GM23248 (cell line): Measurements from ENCODE around the gene NECAB3. TPM values are rescaled to one million over a fixed set of nuclear protein-coding genes. Genes with fewer than 3 reads are reported as not detected.

Experiments
- DNase-seq: peaks from one replicate; pipeline ENCODE4 v3.0.0-alpha.2; 2015
- H2AFZ ChIP-seq: fragments of 200-600 bp; sonication (generic); 2 replicates; pipeline ENCODE4 v1.6.1; 2016; ENCODE audit warnings: antibody characterized with exemption
- H3F3A ChIP-seq: fragments of 200-600 bp; sonication (generic); 2 replicates; pipeline ENCODE4 v1.6.1; 2016; ENCODE audit warnings: mild to moderate bottlenecking, antibody characterized with exemption, mixed run types; ENCODE audit not compliant: insufficient read depth
- H3K27ac ChIP-seq: fragments of 200-600 bp; sonication (generic); 2 replicates; pipeline ENCODE4 v1.5.1; 2016; ENCODE audit warnings: mild to moderate bottlenecking
- H3K27me3 ChIP-seq: fragments of 200-600 bp; sonication (generic); replicated peaks from 2 replicates; pipeline ENCODE4 v1.6.1; 2016; ENCODE audit warnings: mild to moderate bottlenecking; ENCODE audit not compliant: insufficient read depth
- H3K36me3 ChIP-seq: fragments of 200-600 bp; sonication (generic); 2 replicates; pipeline ENCODE4 v1.6.1; 2016; ENCODE audit warnings: low read depth, mild to moderate bottlenecking
- H3K4me1 ChIP-seq: fragments of 200-600 bp; sonication (generic); 2 replicates; pipeline ENCODE4 v1.6.1; 2016; ENCODE audit warnings: mild to moderate bottlenecking; ENCODE audit not compliant: insufficient read depth
- H3K4me2 ChIP-seq: fragments of 200-600 bp; sonication (generic); one replicate; pipeline ENCODE4 v1.6.1; 2016; ENCODE audit warnings: mild to moderate bottlenecking; ENCODE audit not compliant: unreplicated experiment
- H3K4me3 ChIP-seq: fragments of 200-600 bp; sonication (generic); 2 replicates; pipeline ENCODE4 v1.5.1; 2016; ENCODE audit warnings: mild to moderate bottlenecking
- H3K79me2 ChIP-seq: fragments of 200-600 bp; sonication (generic); 2 replicates; pipeline ENCODE4 v1.6.1; 2016; ENCODE audit warnings: mild to moderate bottlenecking; ENCODE audit not compliant: insufficient read depth
- H3K9ac ChIP-seq: fragments of 200-600 bp; sonication (generic); 2 replicates; pipeline ENCODE4 v1.6.1; 2016; ENCODE audit warnings: mild to moderate bottlenecking
- H3K9me2 ChIP-seq: fragments of 200-600 bp; sonication (generic); 2 replicates; pipeline ENCODE4 v1.6.1; 2016; ENCODE audit warnings: mixed run types, mild to moderate bottlenecking, moderate library complexity; ENCODE audit not compliant: insufficient read depth
- H3K9me3 ChIP-seq: fragments of 200-600 bp; sonication (generic); one replicate; pipeline ENCODE4 v1.6.1; 2017; ENCODE audit warnings: low read depth
- H4K20me1 ChIP-seq: fragments of 200-600 bp; sonication (generic); 2 replicates; pipeline ENCODE4 v1.6.0; 2016; ENCODE audit not compliant: insufficient read depth
- EZH2 ChIP-seq: fragments of 200-600 bp; sonication (generic); IDR thresholded peaks from 2 replicates; pipeline ENCODE4 v1.6.1; 2018; ENCODE audit warnings: antibody characterized with exemption, mild to moderate bottlenecking; ENCODE audit not compliant: insufficient read depth, poor library complexity, severe bottlenecking
- EZH2phosphoT487 ChIP-seq: fragments of 200-600 bp; sonication (generic); IDR thresholded peaks from 2 replicates; pipeline ENCODE4 v1.6.1; 2018; ENCODE audit warnings: antibody characterized with exemption, moderate library complexity, mild to moderate bottlenecking, low read depth; ENCODE audit not compliant: insufficient read depth
- WGBS, 2 experiments: methylation state at CpG; one replicate each; pipeline ENCODE4 v1.1.6; 2015 to 2017; ENCODE audit warnings: low lambda C conversion rate in 2 of 2, low coverage in 1 of 2; ENCODE audit errors: missing lambda C conversion rate in 2 of 2; 5-methylcytosine and 5-hydroxymethylcytosine counted together
- in situ Hi-C: fragments of 300-500 bp; cut with MboI; formaldehyde crosslinking; loops from 2 replicates; pipeline ENCODE4 v1.15.0; 2020
- polyA plus RNA-seq: library from polyadenylated mRNA; unstranded; fragments of >200 nt; fragmentation: Nextera tagmentation; extraction: Ambion mirVana; gene quantifications from 2 replicates; pipeline ENCODE4 v1.2.1, GENCODE V29; 2016
- total RNA-seq: library from RNA; depleted of rRNA; stranded (reverse); fragments of >200 nt; shearing (Covaris generic); gene quantifications from 2 replicates; pipeline ENCODE4 v1.2.3, GENCODE V29; 2014

Gene NECAB3
- total and polyA plus RNA-seq, 2 experiments from 2014 or later, result 11.0 to 27.1 TPM

DNA sequence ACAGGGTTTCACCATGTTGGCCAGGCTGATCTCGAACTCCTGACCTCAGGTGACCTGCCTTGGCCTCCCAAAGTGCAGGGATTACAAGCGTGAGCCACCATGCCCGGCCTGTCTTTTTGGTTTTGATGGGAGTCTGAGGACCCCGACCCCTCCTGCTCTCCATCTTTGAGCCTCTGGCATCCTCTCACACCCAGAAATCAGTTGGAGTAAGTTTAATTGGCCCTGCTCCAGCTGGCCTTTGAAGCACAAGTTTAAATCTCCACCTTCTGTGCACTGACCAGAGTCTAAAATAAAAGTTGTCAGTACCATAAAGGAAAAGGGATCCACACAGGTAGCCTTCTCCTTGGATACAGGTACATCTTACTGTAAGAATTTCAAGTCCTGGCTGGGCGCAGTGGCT is 28.0 kb downstream of the NECAB3 start:
- H3K9ac ChIP-seq, result no peak overlapping the region
- H3K4me3 ChIP-seq, result no peak overlapping the region
- no peak overlapping the region for H3K27ac ChIP-seq
- H3K4me1 ChIP-seq, result peaks cover 18% of the 10 kb centered on the region
- no peak overlapping the region for H2AFZ ChIP-seq
- H3K79me2 ChIP-seq, result no peaks in the 10 kb centered on the region
- H3K9me3 ChIP-seq, result no peaks in the 10 kb centered on the region
- in situ Hi-C loops, result loop anchor here (10.0 kb wide), 1 partner anchor 61 kb away; no protein-coding TSS in a partner anchor
- TF ChIP-seq EZH2phosphoT487 (no peak), EZH2 (no peak)
- no peak for DNase-seq
- H4K20me1 ChIP-seq, result no peaks in the 10 kb centered on the region
- H3K27me3 ChIP-seq, result no peaks in the 10 kb centered on the region
- H3K36me3 ChIP-seq, result peaks cover 8% of the 10 kb centered on the region; the same call in 1 of the 2 replicates
- no peaks in the 10 kb centered on the region for H3K9me2 ChIP-seq
- H3F3A ChIP-seq, result peaks cover 15% of the 10 kb centered on the region; the same call in 1 of the 2 replicates
- no peak overlapping the region for H3K4me2 ChIP-seq
- WGBS, 2 experiments, result 93 to 95% methylated on average over 5 of the region's 5 CpGs

DNA sequence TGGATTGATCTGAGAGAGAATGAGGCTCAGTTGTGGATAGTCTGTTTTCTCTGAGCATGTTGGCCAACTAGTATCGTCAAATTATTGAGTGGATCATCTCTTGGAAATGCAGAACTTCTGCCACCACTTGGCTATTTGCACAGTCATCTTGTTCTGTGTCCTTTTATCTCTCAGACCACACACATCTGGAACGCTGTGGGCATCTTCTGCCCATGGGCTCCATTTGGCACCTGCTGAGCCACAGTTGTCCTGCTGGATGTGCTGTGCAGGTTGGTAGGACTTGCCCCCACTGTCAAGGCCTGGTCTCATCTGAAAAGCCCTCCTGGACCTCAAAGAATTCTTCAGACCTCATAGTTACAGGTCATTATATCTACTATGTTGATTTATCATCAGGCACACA is 28.8 kb downstream of the NECAB3 start:
- no peak overlapping the region for H3K9ac ChIP-seq
- no peak for DNase-seq
- H3K4me3 ChIP-seq, result no peak overlapping the region
- peaks cover 11% of the 10 kb centered on the region; the same call in 1 of the 2 replicates for H3K36me3 ChIP-seq
- H3K4me1 ChIP-seq, result peaks cover 18% of the 10 kb centered on the region
- no peaks in the 10 kb centered on the region for H3K27me3 ChIP-seq
- H4K20me1 ChIP-seq, result no peaks in the 10 kb centered on the region
- H3K79me2 ChIP-seq, result no peaks in the 10 kb centered on the region
- peaks cover 15% of the 10 kb centered on the region; the same call in 1 of the 2 replicates for H3F3A ChIP-seq
- 53 to 64% methylated on average over 2 of the region's 2 CpGs for WGBS, 2 experiments
- no peaks in the 10 kb centered on the region for H3K9me3 ChIP-seq
- TF ChIP-seq EZH2 (no peak), EZH2phosphoT487 (no peak)
- no peak overlapping the region for H3K4me2 ChIP-seq
- no peaks in the 10 kb centered on the region for H3K9me2 ChIP-seq
- in situ Hi-C loops, result loop anchor here (10.0 kb wide), 1 partner anchor 61 kb away; no protein-coding TSS in a partner anchor
- H2AFZ ChIP-seq, result no peak overlapping the region
- no peak overlapping the region for H3K27ac ChIP-seq

DNA sequence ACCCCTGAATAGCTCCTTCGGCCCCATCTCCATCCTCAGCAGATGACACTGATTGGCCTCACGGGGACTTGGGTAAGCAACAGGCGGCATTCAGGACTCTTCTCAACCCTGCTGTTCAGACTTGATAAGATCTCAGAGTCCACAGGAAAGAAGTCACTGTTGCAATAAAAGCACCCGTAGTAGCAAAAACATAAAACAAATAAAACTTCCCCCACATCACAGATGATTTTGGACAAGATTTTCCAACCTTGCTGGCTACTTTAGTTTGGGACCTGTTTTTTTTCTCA is 29.2 kb downstream of the NECAB3 start:
- H4K20me1 ChIP-seq, result no peaks in the 10 kb centered on the region
- in situ Hi-C loops, result loop anchor here (10.0 kb wide), 1 partner anchor 60 kb away; no protein-coding TSS in a partner anchor
- WGBS, 2 experiments, result 75 to 76% methylated on average over 4 of the region's 4 CpGs
- TF ChIP-seq EZH2phosphoT487, result no peak
- TF ChIP-seq EZH2, result no peak
- no peaks in the 10 kb centered on the region for H3K9me2 ChIP-seq
- H3K27ac ChIP-seq, result no peak overlapping the region
- H3F3A ChIP-seq, result peaks cover 15% of the 10 kb centered on the region; the same call in 1 of the 2 replicates
- no peak overlapping the region for H3K9ac ChIP-seq
- no peak for DNase-seq
- peaks cover 18% of the 10 kb centered on the region for H3K4me1 ChIP-seq
- no peaks in the 10 kb centered on the region for H3K9me3 ChIP-seq
- no peaks in the 10 kb centered on the region for H3K27me3 ChIP-seq
- no peak overlapping the region for H3K4me3 ChIP-seq
- H3K4me2 ChIP-seq, result no peak overlapping the region
- H3K79me2 ChIP-seq, result no peaks in the 10 kb centered on the region
- H2AFZ ChIP-seq, result no peak overlapping the region
- peaks cover 15% of the 10 kb centered on the region; the same call in 1 of the 2 replicates for H3K36me3 ChIP-seq

- peaks cover 17% of the 10 kb centered on the region; the same call in 1 of the 2 replicates for H3K36me3 ChIP-seq
- H3K79me2 ChIP-seq, result no peaks in the 10 kb centered on the region
- DNase-seq, result no peak
- no peaks in the 10 kb centered on the region for H3K9me3 ChIP-seq
- H2AFZ ChIP-seq, result no peak overlapping the region
- no peak overlapping the region for H3K4me2 ChIP-seq
- no peak for TF ChIP-seq EZH2phosphoT487
- no peak for TF ChIP-seq EZH2
- in situ Hi-C loops, result loop anchor here (10.0 kb wide), 1 partner anchor 60 kb away; no protein-coding TSS in a partner anchor
- H3F3A ChIP-seq, result peaks cover 15% of the 10 kb centered on the region; the same call in 1 of the 2 replicates
- no peaks in the 10 kb centered on the region for H3K27me3 ChIP-seq
- no peak overlapping the region for H3K9ac ChIP-seq
- WGBS, 2 experiments, result 92 to 95% methylated on average over 25 to 27 of the region's 28 CpGs
- peaks cover 18% of the 10 kb centered on the region for H3K4me1 ChIP-seq
- H3K4me3 ChIP-seq, result no peak overlapping the region
- no peaks in the 10 kb centered on the region for H3K9me2 ChIP-seq
- H3K27ac ChIP-seq, result no peak overlapping the region
- H4K20me1 ChIP-seq, result no peaks in the 10 kb centered on the region
Observed at GRCh38 chr20:33644313-33645071, 29.7 kb downstream of the NECAB3 start.
